Measurements from ENCODE around the gene HNRNPA1.

HNRNPA1 gene

DNA sequence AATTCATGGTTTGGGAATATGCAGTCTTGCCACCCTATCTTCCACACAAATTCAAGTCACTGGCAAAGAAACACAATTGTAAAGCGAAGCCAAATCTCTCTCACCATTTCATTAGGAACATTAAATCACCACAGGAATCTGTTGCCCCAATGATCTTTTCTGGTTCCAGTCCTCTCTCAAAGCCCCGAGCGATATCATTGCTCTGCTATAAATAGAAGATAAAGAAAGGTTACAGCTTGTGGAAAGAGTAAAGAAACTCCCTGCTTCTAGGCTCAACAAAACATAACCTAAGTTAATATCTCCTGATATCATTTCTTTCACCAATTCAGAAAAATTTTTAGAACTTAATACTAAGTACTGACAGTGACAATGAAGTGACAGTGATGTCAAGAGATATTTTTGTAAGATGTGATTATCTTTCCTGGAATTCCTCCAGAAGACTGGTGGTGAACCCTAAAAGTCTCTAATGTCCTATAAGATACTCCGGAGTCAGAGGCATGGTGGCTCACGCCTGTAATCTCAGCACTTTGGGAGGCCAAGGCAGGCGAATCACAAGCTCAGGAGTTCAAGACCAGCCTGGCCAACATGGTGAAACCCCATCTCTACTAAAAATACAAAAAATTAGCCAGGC lies 34.4 kb upstream of the HNRNPA1 start:
- CTCF ChIA-PET: interaction anchor here (0.6 kb wide), 1 partner anchor 57 kb away, joined by 3 read pairs; the partner anchor contains the start of gene SMUG1

DNA sequence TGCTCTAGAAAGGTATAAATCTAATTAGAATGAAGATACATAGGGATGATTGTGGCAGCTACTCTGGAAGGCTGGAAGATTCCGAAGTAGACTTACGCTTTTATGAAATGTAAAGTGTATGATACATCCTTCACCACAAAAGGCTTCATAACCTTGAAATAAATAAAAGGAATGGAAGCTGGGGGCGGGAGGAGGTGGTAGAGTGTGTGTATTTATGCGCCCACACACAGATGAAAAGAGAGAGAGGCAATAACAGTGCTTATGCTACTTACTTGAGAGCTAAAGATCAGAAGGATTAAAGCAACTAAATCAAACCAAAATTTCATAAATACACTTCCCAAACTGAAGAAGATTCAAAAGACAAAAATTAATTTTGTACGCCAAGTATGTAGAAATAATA lies 31.0 kb upstream of the HNRNPA1 start:
- CTCF ChIA-PET: interaction anchor here (0.6 to 1.8 kb wide), 4 partner anchors 21 to 75 kb away, joined by 3 to 6 read pairs (median 3); partner anchors contain the start of genes COPZ1 and HNRNPA1
- Histone ChIP-seq H3K4me1 (ENCODE audit: control insufficient read depth, insufficient read depth, low read length) (no peaks in the 10 kb centered on the region), H3K9me3 (ENCODE audit: control insufficient read depth, insufficient read depth, low read depth, low read length) (no peaks in the 10 kb centered on the region), H3K27ac (ENCODE audit: extremely low read depth, low read depth, low read length) (no peak overlapping the region), H3K36me3 (ENCODE audit: control insufficient read depth in 2 of 2, insufficient read depth in 1 of 2, low read length in 2 of 2) (peaks cover 55 to 72% of the 10 kb centered on the region in 2 experiments), H3K4me3 (ENCODE audit: low read depth, low read length) (no peak overlapping the region)
- POLR2A ChIA-PET: interaction anchor here (1.0 kb wide), 1 partner anchor 31 kb away, joined by 3 read pairs; the partner anchor contains the start of genes CBX5 and HNRNPA1
- TF ChIP-seq ZNF843 (tag by site-specific recombination; IDR thresholded peaks at IDR 0.05) (no peak), ZNF488 (tag by site-specific recombination; IDR thresholded peaks at IDR 0.05) (no peak), ZNF16 (tag by site-specific recombination; IDR thresholded peaks at IDR 0.05; ENCODE audit: low read depth) (no peak), ZNF37A (tag by site-specific recombination; IDR thresholded peaks at IDR 0.05) (no peak), ZFHX2 (tag by site-specific recombination; conservative IDR thresholded peaks at IDR 0.05) (peak; percentile 79), KLF8 (tag by site-specific recombination; IDR thresholded peaks at IDR 0.05) (no peak), IKZF3 (tag by site-specific recombination; IDR thresholded peaks at IDR 0.05) (no peak), EGR2 (tag by site-specific recombination; IDR thresholded peaks at IDR 0.05; ENCODE audit: low read depth) (peak; percentile 79), ZNF501 (tag by site-specific recombination; IDR thresholded peaks at IDR 0.05) (no peak), ZNF48 (tag by site-specific recombination; IDR thresholded peaks at IDR 0.05) (no peak), ZBTB49 (tag by site-specific recombination; IDR thresholded peaks at IDR 0.05; ENCODE audit: low read depth) (no peak)
- TF ChIP-seq, protein P1, sequence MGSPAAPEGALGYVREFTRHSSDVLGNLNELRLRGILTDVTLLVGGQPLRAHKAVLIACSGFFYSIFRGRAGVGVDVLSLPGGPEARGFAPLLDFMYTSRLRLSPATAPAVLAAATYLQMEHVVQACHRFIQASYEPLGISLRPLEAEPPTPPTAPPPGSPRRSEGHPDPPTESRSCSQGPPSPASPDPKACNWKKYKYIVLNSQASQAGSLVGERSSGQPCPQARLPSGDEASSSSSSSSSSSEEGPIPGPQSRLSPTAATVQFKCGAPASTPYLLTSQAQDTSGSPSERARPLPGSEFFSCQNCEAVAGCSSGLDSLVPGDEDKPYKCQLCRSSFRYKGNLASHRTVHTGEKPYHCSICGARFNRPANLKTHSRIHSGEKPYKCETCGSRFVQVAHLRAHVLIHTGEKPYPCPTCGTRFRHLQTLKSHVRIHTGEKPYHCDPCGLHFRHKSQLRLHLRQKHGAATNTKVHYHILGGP (tag by site-specific recombination; IDR thresholded peaks at IDR 0.05): no peak

More for the DNA sequence above, 34.4 kb upstream of the HNRNPA1 start:
- Histone ChIP-seq H3K4me3 (ENCODE audit: low read depth, low read length) (no peak overlapping the region), H3K36me3 (ENCODE audit: control insufficient read depth in 2 of 2, insufficient read depth in 1 of 2, low read length in 2 of 2) (peaks cover 66 to 67% of the 10 kb centered on the region in 2 experiments; a peak in 2 of 3 replicates), H3K9me3 (ENCODE audit: control insufficient read depth, insufficient read depth, low read depth, low read length) (no peaks in the 10 kb centered on the region), H3K4me1 (ENCODE audit: control insufficient read depth, insufficient read depth, low read length) (no peaks in the 10 kb centered on the region), H3K27ac (ENCODE audit: extremely low read depth, low read depth, low read length) (no peak overlapping the region)
- TF ChIP-seq EGR2 (tag by site-specific recombination; IDR thresholded peaks at IDR 0.05; ENCODE audit: low read depth) (no peak), ZNF148 (tag by site-specific recombination; IDR thresholded peaks at IDR 0.05; ENCODE audit: borderline replicate concordance) (no peak), ZNF624 (tag by site-specific recombination; IDR thresholded peaks at IDR 0.05) (no peak), MYNN (tag by site-specific recombination; IDR thresholded peaks at IDR 0.05; ENCODE audit: borderline replicate concordance) (no peak), ZNF211 (tag by site-specific recombination; IDR thresholded peaks at IDR 0.05; ENCODE audit: low read depth) (no peak), ZBTB17 (tag by site-specific recombination; IDR thresholded peaks at IDR 0.05) (no peak)
- TF ChIP-seq, protein P2, sequence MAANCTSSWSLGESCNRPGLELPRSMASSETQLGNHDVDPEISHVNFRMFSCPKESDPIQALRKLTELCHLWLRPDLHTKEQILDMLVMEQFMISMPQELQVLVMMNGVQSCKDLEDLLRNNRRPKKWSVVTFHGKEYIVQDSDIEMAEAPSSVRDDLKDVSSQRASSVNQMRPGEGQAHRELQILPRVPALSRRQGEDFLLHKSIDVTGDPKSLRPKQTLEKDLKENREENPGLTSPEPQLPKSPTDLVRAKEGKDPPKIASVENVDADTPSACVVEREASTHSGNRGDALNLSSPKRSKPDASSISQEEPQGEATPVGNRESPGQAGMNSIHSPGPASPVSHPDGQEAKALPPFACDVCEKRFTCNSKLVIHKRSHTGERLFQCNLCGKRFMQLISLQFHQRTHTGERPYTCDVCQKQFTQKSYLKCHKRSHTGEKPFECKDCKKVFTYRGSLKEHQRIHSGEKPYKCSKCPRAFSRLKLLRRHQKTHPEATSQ (tag by site-specific recombination; IDR thresholded peaks at IDR 0.05): no peak
- POLR2A ChIA-PET: no interaction called here

Measured in HEK293 (cell line).